ENCODE measurements around the gene ARHGEF4.

DNA sequence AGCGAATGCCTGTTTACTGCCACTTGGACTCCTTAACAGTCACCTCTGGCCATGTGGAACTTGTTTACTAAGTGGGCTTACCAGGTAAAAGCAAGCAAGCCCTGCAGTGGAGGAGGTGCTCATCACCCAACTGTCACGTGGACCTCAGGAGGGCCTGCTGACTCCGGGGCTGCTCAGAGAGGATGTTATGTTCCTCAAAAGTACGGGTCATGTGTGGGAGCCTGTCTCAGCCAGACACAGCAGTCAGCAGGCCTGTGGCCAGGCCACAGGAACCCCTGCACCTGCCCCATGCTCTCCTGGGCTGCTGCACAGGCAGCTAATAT is 45.1 kb upstream of the ARHGEF4 start:
- TF ChIP-seq, protein P1, sequence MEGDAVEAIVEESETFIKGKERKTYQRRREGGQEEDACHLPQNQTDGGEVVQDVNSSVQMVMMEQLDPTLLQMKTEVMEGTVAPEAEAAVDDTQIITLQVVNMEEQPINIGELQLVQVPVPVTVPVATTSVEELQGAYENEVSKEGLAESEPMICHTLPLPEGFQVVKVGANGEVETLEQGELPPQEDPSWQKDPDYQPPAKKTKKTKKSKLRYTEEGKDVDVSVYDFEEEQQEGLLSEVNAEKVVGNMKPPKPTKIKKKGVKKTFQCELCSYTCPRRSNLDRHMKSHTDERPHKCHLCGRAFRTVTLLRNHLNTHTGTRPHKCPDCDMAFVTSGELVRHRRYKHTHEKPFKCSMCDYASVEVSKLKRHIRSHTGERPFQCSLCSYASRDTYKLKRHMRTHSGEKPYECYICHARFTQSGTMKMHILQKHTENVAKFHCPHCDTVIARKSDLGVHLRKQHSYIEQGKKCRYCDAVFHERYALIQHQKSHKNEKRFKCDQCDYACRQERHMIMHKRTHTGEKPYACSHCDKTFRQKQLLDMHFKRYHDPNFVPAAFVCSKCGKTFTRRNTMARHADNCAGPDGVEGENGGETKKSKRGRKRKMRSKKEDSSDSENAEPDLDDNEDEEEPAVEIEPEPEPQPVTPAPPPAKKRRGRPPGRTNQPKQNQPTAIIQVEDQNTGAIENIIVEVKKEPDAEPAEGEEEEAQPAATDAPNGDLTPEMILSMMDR (IDR thresholded peaks at IDR 0.05 in 2 of 3, conservative IDR thresholded peaks at IDR 0.05 in 1 of 3; ENCODE audit: borderline replicate concordance in 1 of 3, insufficient read depth in 1 of 3, low read depth in 2 of 3, low read length in 2 of 3), result no peak
- no peak for TF ChIP-seq REST (IDR thresholded peaks at IDR 0.05; ENCODE audit: low read depth)
- TF ChIP-seq MAX (IDR thresholded peaks at IDR 0.05), result no peak
- no peak for TF ChIP-seq EZH2phosphoT487 (IDR thresholded peaks at IDR 0.05; ENCODE audit: borderline replicate concordance)
- TF ChIP-seq EZH2 (IDR thresholded peaks at IDR 0.05), result no peak
- TF ChIP-seq, protein P2, sequence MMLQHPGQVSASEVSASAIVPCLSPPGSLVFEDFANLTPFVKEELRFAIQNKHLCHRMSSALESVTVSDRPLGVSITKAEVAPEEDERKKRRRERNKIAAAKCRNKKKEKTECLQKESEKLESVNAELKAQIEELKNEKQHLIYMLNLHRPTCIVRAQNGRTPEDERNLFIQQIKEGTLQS (IDR thresholded peaks at IDR 0.05), result no peak
- no peak for TF ChIP-seq YY1 (IDR thresholded peaks at IDR 0.05; ENCODE audit: extremely low read depth, insufficient replicate concordance, low read depth, low read length)
- TF ChIP-seq POLR2AphosphoS5 (IDR thresholded peaks at IDR 0.05; ENCODE audit: low read depth, low read length), result no peak
- TF ChIP-seq RAD21 (IDR thresholded peaks at IDR 0.05; ENCODE audit: low read depth), result no peak
- TF ChIP-seq POLR2A (IDR thresholded peaks at IDR 0.05; ENCODE audit: borderline replicate concordance, extremely low read depth, insufficient read depth, insufficient read length), result no peak
- no peak for TF ChIP-seq ZFX (IDR thresholded peaks at IDR 0.05)
- no peak for TF ChIP-seq EGR1 (IDR thresholded peaks at IDR 0.05; ENCODE audit: low read depth)
- no peak for TF ChIP-seq ZNF274 (IDR thresholded peaks at IDR 0.05; ENCODE audit: low read depth, low read length)

Measured in HCT116 (cell line).